ENCODE data around the gene RIMKLB.

GRCh38 chr12:8696442-8697090 is 1.2 kb upstream of the RIMKLB start:
- TF ChIP-seq CTCF (IDR thresholded peaks at IDR 0.05) (no peak), POLR2A (IDR thresholded peaks at IDR 0.05) (no peak)
